H1 (cell line): ENCODE data around the gene ADAMTS20. TPM values are rescaled to one million over a fixed set of nuclear protein-coding genes. Genes with fewer than 3 reads are reported as not detected.

Experiments used
- CTCF ChIA-PET: fragments of 300-600 bp; sonication (Branson Sonifier 250); formaldehyde crosslinking; loops from one replicate; lab custom pipeline; 2021; ENCODE audit not compliant: partially characterized antibody; lab: Charles Lee
- POLR2A ChIA-PET: fragments of 300-600 bp; sonication (Branson Sonifier 250); formaldehyde crosslinking; loops from one replicate; lab custom pipeline; 2021; ENCODE audit warnings: inconsistent platforms; ENCODE audit not compliant: partially characterized antibody; lab: Charles Lee
- DNase-seq, 2 experiments: peaks; one replicate each; pipeline versions ENCODE4 v3.0.0 to v3.0.0-alpha.2; 2010 to 2022; ENCODE audit warnings: low spot score in 2 of 2, low read depth in 1 of 2, mixed read lengths in 1 of 2
- FAIRE-seq: peaks from 2 replicates; lab custom pipeline; 2011; peaks lifted over from hg19 to GRCh38; lab: Jason Lieb, UNC
- H2AFZ ChIP-seq: 2 replicates; pipeline ENCODE4 v1.8.1; 2012; ENCODE audit warnings: low read length, inconsistent platforms
- H2AK5ac ChIP-seq: 2 replicates; pipeline ENCODE4 v1.6.1; 2013; ENCODE audit warnings: low read depth, low read length
- H2BK120ac ChIP-seq: replicated peaks from 2 replicates; pipeline ENCODE3; 2013; ENCODE audit warnings: low read depth, low read length, inconsistent platforms
- H2BK12ac ChIP-seq: 2 replicates; pipeline ENCODE4 v1.6.1; 2013; ENCODE audit warnings: low read depth, low read length
- H2BK15ac ChIP-seq: 2 replicates; pipeline ENCODE4 v1.6.1; 2013; ENCODE audit warnings: low read length
- H2BK20ac ChIP-seq: 2 replicates; pipeline ENCODE4 v1.6.1; 2013; ENCODE audit warnings: low read length
- H2BK5ac ChIP-seq: 2 replicates; pipeline ENCODE4 v1.6.1; 2013; ENCODE audit warnings: low read depth, low read length
- H3K14ac ChIP-seq: 2 replicates; pipeline ENCODE4 v1.6.1; 2013; ENCODE audit warnings: inconsistent platforms; ENCODE audit not compliant: insufficient read length
- H3K18ac ChIP-seq: 2 replicates; pipeline ENCODE4 v1.6.1; 2013; ENCODE audit warnings: low read length; ENCODE audit errors: extremely low read depth
- H3K23ac ChIP-seq: 2 replicates; pipeline ENCODE4 v1.6.1; 2013; ENCODE audit warnings: inconsistent platforms; ENCODE audit not compliant: insufficient read length
- H3K23me2 ChIP-seq: 2 replicates; pipeline ENCODE4 v1.6.1; 2013; ENCODE audit warnings: low read depth, low read length
- H3K27ac ChIP-seq: 2 replicates; pipeline ENCODE4 v1.6.1; 2011; ENCODE audit warnings: low read depth, low read length, inconsistent platforms
- H3K27me3 ChIP-seq, 4 experiments: replicated peaks in 1 of 4; 1 replicate in 1 of 4; 2 replicates in 3 of 4; pipeline versions ENCODE4 v1.6.1 to v1.8.1; 2011 to 2013; ENCODE audit warnings: low read length in 3 of 4, mild to moderate bottlenecking in 3 of 4, inconsistent platforms in 2 of 4, mixed read lengths in 2 of 4, moderate library complexity in 1 of 4; ENCODE audit not compliant: control insufficient read depth in 3 of 4, insufficient read depth in 3 of 4; ENCODE audit errors: extremely low read depth in 1 of 4
- H3K36me3 ChIP-seq, 4 experiments: 2 replicates each; pipeline versions ENCODE4 v1.6.1 to v1.8.1; 2011 to 2013; ENCODE audit warnings: mild to moderate bottlenecking in 4 of 4, low read length in 3 of 4, moderate library complexity in 2 of 4, control low read depth in 1 of 4, inconsistent platforms in 1 of 4; ENCODE audit not compliant: insufficient read depth in 4 of 4, control insufficient read depth in 2 of 4
- H3K4ac ChIP-seq: replicated peaks from 2 replicates; pipeline ENCODE3; 2013; ENCODE audit warnings: low read length, low read depth, mixed read lengths, inconsistent platforms; ENCODE audit not compliant: insufficient read length
- H3K4me1 ChIP-seq, 4 experiments: replicated peaks in 1 of 4; 1 replicate in 1 of 4; 2 replicates in 3 of 4; pipeline versions ENCODE4 v1.6.1 to v1.8.1; 2011 to 2013; ENCODE audit warnings: low read length in 3 of 4, inconsistent platforms in 2 of 4, mixed read lengths in 1 of 4; ENCODE audit not compliant: insufficient read depth in 4 of 4, control insufficient read depth in 3 of 4
- H3K4me2 ChIP-seq, 2 experiments: 2 replicates each; pipeline versions ENCODE4 v1.6.1 to v1.8.1; 2011 to 2013; ENCODE audit warnings: low read depth in 2 of 2, low read length in 2 of 2, control low read depth in 1 of 2, inconsistent platforms in 1 of 2, mild to moderate bottlenecking in 1 of 2; ENCODE audit not compliant: insufficient read depth in 1 of 2
- H3K4me3 ChIP-seq, 4 experiments: fragments of 200-600, 300-600 bp in 1 of 4; sonication (generic), shearing (Covaris generic), sonication (Bioruptor Twin) in 1 of 4; 2 replicates each; pipeline versions ENCODE4 v1.5.1 to v1.8.1; 2011 to 2016; ENCODE audit warnings: low read length in 4 of 4, low read depth in 3 of 4, control low read depth in 2 of 4, inconsistent platforms in 2 of 4, mild to moderate bottlenecking in 2 of 4, mixed read lengths in 1 of 4, moderate library complexity in 1 of 4; ENCODE audit not compliant: insufficient read depth in 2 of 4; ENCODE audit errors: extremely low read depth in 1 of 4
- H3K56ac ChIP-seq: replicated peaks from 2 replicates; pipeline ENCODE3; 2013; ENCODE audit warnings: low read depth, mild to moderate bottlenecking, mixed read lengths, low read length, inconsistent platforms; ENCODE audit not compliant: insufficient read length
- H3K79me1 ChIP-seq: 2 replicates; pipeline ENCODE4 v1.6.1; 2013; ENCODE audit warnings: low read depth, low read length, control low read depth
- H3K79me2 ChIP-seq, 2 experiments: 2 replicates each; pipeline versions ENCODE4 v1.6.1 to v1.8.1; 2012 to 2013; ENCODE audit warnings: low read length in 2 of 2, mild to moderate bottlenecking in 2 of 2, inconsistent platforms in 1 of 2; ENCODE audit not compliant: insufficient read depth in 2 of 2, control insufficient read depth in 1 of 2
- H3K9ac ChIP-seq, 4 experiments: replicated peaks in 1 of 4; 1 replicate in 1 of 4; 2 replicates in 3 of 4; pipeline versions ENCODE4 v1.6.1 to v1.8.1; 2011 to 2013; ENCODE audit warnings: low read depth in 3 of 4, low read length in 3 of 4, control low read depth in 2 of 4, mild to moderate bottlenecking in 2 of 4, moderate library complexity in 2 of 4, inconsistent platforms in 1 of 4; ENCODE audit errors: extremely low read depth in 1 of 4
- H3K9me3 ChIP-seq, 2 experiments: 2 replicates each; pipeline versions ENCODE4 v1.6.1 to v1.8.1; 2012 to 2013; ENCODE audit warnings: mild to moderate bottlenecking in 2 of 2, moderate library complexity in 2 of 2, control low read depth in 1 of 2, inconsistent platforms in 1 of 2, low read depth in 1 of 2, low read length in 1 of 2, mixed read lengths in 1 of 2; ENCODE audit not compliant: insufficient read depth in 2 of 2
- H4K20me1 ChIP-seq, 2 experiments: replicated peaks in 1 of 2; 2 replicates each; pipeline versions ENCODE3 to v1.8.1; 2011 to 2013; ENCODE audit warnings: inconsistent platforms in 2 of 2, low read length in 2 of 2, mild to moderate bottlenecking in 1 of 2; ENCODE audit not compliant: insufficient read depth in 2 of 2, control insufficient read depth in 1 of 2
- H4K5ac ChIP-seq: 2 replicates; pipeline ENCODE4 v1.6.1; 2013; ENCODE audit warnings: low read length, low read depth, mixed read lengths, inconsistent platforms; ENCODE audit not compliant: insufficient read length
- H4K8ac ChIP-seq: 2 replicates; pipeline ENCODE4 v1.8.0; 2013; ENCODE audit warnings: mild to moderate bottlenecking, moderate library complexity, low read length, inconsistent platforms; ENCODE audit not compliant: insufficient read depth; ENCODE audit errors: extremely low read depth
- H4K91ac ChIP-seq: replicated peaks from 2 replicates; pipeline ENCODE3; 2013; ENCODE audit warnings: low read length, mixed read lengths, inconsistent platforms; ENCODE audit not compliant: insufficient read length
- CEBPB ChIP-seq: IDR thresholded peaks from 2 replicates; pipeline ENCODE4 v1.6.1; 2012; ENCODE audit warnings: low read depth, low read length
- CHD1 ChIP-seq: IDR thresholded peaks from 2 replicates; pipeline ENCODE4 v1.6.1; 2012; ENCODE audit warnings: low read depth, low read length, improper control_type of control experiment
- JUND ChIP-seq: IDR thresholded peaks from 2 replicates; pipeline ENCODE4 v1.6.1; 2011; ENCODE audit warnings: mild to moderate bottlenecking, improper control_type of control experiment, low read length
- KDM5A ChIP-seq: fragments of 200-600 bp; IDR thresholded peaks from 2 replicates; pipeline ENCODE4 v1.7.1; 2012; ENCODE audit warnings: mild to moderate bottlenecking, low read length, inconsistent platforms, mixed read lengths
- POLR2AphosphoS5 ChIP-seq: IDR thresholded peaks from 2 replicates; pipeline ENCODE4 v1.6.1; 2011; ENCODE audit warnings: low read depth, low read length
- SIRT6 ChIP-seq: IDR thresholded peaks from one replicate; pipeline ENCODE4 v1.7.1; 2012; ENCODE audit warnings: low read length, inconsistent platforms
- SP2 ChIP-seq: IDR thresholded peaks from 2 replicates; pipeline ENCODE4 v1.6.1; 2012; ENCODE audit warnings: mild to moderate bottlenecking, low read length, inconsistent platforms
- SP4 ChIP-seq: IDR thresholded peaks from 2 replicates; pipeline ENCODE4 v1.6.1; 2012; ENCODE audit warnings: low read length, inconsistent platforms
- SUZ12 ChIP-seq: fragments of 200-600 bp; sonication (generic); IDR thresholded peaks from 2 replicates; pipeline ENCODE4 v1.6.1; 2012; ENCODE audit warnings: mild to moderate bottlenecking, inconsistent platforms, low read length, moderate library complexity, mixed read lengths
- TBP ChIP-seq: IDR thresholded peaks from 2 replicates; pipeline ENCODE4 v1.6.1; 2011; ENCODE audit warnings: low read depth, low read length, improper control_type of control experiment
- ZNF274 ChIP-seq: IDR thresholded peaks from 2 replicates; pipeline ENCODE4 v1.7.0; 2012; ENCODE audit warnings: low read length, borderline replicate concordance; ENCODE audit errors: extremely low read depth
- WGBS, 2 experiments: shearing (Covaris generic) in 1 of 2; methylation state at CpG; one replicate each; pipeline versions ENCODE4 v1.1.6 to v1.1.7; 2013 to 2015; ENCODE audit warnings: low lambda C conversion rate in 2 of 2, mixed read lengths in 2 of 2, inconsistent platforms in 1 of 2, low coverage in 1 of 2, missing lambda C conversion rate in 1 of 2; ENCODE audit not compliant: insufficient replicate concordance in 2 of 2, insufficient coverage in 1 of 2, insufficient read length in 1 of 2; ENCODE audit errors: extremely low coverage in 1 of 2, missing lambda C conversion rate in 1 of 2; 5-methylcytosine and 5-hydroxymethylcytosine counted together
- polyA plus RNA-seq, 7 experiments: library from polyadenylated mRNA; depleted of rRNA in 3 of 7; stranded (reverse) in 5 of 7; unstranded in 2 of 7; fragments of >200 nt in 5 of 7; fragments of 200-250 nt in 2 of 7; gene quantifications; 1 replicate in 5 of 7; 2 replicates in 1 of 7; 4 replicates in 1 of 7; pipeline versions ENCODE4 v1.2.1 to v1.2.3, GENCODE V29; 2011 to 2013; ENCODE audit warnings: missing spikeins in 2 of 7, mixed read lengths in 2 of 7
- total RNA-seq: library from RNA; stranded (reverse); fragmentation: NEBNext Ultra II Directional; extraction: Animal tissue kit (Norgen Biotek cat#: 25700); gene quantifications from 2 replicates; pipeline ENCODE4 v1.2.1, GENCODE V29; 2021

ADAMTS20 gene
- total and polyA plus RNA-seq, 2 of the 8 experiments (the other 6 are each of a cell fraction or from before 2014, with no cell fraction given) = 2.9 to 5.1 TPM

DNA sequence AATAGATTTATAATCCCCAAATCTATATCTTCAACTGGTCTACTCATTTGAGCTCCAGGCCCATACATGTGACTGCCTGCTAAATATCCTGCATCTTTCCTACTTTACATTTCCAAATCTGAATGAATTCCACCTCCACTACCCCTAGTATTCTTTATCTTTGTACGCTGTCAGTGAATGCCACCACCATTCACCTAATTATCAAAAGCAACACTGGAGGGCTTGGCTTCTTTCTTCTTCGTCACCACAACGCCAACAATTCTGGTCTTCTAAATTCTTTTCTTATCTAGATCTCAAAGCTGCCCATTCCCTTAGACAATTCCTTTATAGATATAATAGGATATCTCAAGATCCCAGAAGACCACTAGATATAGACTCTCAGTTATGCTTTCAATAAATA lies 47.1 kb upstream of the ADAMTS20 start:
- CTCF ChIA-PET = no interaction called here
- Histone ChIP-seq H3K56ac (no peak overlapping the region), H3K4me2 (no peak overlapping the region), H3K27me3 (no peaks in the 10 kb centered on the region), H4K5ac (no peak overlapping the region), H3K14ac (no peak overlapping the region), H3K23me2 (no peaks in the 10 kb centered on the region), H2BK20ac (no peak overlapping the region), H3K18ac (no peak overlapping the region), H2BK5ac (no peak overlapping the region), H3K23ac (no peak overlapping the region), H4K20me1 (no peaks in the 10 kb centered on the region), H3K9ac (no peak overlapping the region), H3K4ac (no peak overlapping the region), H3K4me3 (no peak overlapping the region), H2BK12ac (no peak overlapping the region), H2AFZ (no peak overlapping the region), H3K4me1 (no peaks in the 10 kb centered on the region), H3K9me3 (no peaks in the 10 kb centered on the region), H3K79me1 (no peaks in the 10 kb centered on the region; the same call in 1 of the 2 replicates), H3K79me2 (no peaks in the 10 kb centered on the region), H2AK5ac (no peak overlapping the region), H3K36me3 (no peaks in the 10 kb centered on the region), H2BK120ac (no peak overlapping the region), H4K91ac (no peak overlapping the region), H3K27ac (no peak overlapping the region), H2BK15ac (no peak overlapping the region), H4K8ac (no peak overlapping the region)
- FAIRE-seq (no peak), DNase-seq (no peak)
- 87% methylated on average over 3 of the region's 3 CpGs; no CpG with 5 or more reads in 1 of the 2 experiments for WGBS, 2 experiments
- POLR2A ChIA-PET = no interaction called here
- TF ChIP-seq SP2 (no peak), CHD1 (no peak), POLR2AphosphoS5 (no peak), JUND (no peak), SUZ12 (no peak), ZNF274 (no peak), KDM5A (no peak), SIRT6 (no peak), SP4 (no peak), TBP (no peak), CEBPB (no peak)
